GM21367 (cell line): ENCODE results near the gene MYLK4.

Source experiments
- ATAC-seq: cut with Tn5 transposase; IDR thresholded peaks from one replicate; pipeline ENCODE4 v1.9.1; 2021; ENCODE audit not compliant: unreplicated experiment

MYLK4 gene

DNA sequence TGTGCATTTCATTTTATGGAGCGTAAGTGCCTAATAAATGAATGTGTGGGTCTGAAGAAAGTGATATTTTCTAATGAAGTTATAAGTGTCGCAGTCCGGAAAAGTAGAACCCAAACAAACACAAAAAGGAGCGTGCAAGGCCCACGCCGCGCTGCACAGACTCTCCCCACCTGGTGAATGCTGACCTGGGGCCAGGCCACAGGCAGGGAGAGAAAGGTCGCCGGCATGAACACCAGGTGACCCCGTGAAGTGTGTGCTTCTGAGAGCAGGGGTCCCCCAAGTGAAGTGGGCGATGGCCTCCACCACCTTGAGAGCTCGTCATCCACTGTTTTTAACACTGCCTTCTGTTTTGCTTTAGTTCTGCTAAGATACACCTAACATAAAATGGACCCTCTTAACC is 114.8 kb downstream of the MYLK4 start:
- no peak for ATAC-seq

GRCh38 chr6:2634139-2634964 is 116.4 kb downstream of the MYLK4 start:
- peak; percentile 90 for ATAC-seq

DNA sequence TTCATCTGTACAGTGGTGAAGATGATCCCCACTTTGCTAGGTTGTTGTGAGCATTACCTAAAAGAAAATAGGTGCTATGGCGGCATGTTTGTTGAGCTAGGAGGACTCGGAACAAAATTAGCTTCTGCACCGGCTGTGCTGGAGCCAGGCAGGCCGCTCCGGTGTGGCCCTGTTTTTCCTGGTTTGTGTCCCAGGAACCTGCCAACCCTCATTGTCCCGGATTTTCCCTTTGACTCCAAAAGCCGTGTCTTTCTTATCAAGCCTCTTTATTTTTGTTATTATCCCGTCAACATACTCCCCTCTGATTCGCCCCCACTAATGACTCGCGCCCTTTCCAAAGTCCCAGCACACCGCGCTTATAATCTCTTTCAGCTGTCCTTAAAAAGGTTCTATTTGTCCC is 117.0 kb downstream of the MYLK4 start:
- ATAC-seq = no peak

GRCh38 chr6:2632976-2633584 is 117.6 kb downstream of the MYLK4 start:
- no peak for ATAC-seq

DNA sequence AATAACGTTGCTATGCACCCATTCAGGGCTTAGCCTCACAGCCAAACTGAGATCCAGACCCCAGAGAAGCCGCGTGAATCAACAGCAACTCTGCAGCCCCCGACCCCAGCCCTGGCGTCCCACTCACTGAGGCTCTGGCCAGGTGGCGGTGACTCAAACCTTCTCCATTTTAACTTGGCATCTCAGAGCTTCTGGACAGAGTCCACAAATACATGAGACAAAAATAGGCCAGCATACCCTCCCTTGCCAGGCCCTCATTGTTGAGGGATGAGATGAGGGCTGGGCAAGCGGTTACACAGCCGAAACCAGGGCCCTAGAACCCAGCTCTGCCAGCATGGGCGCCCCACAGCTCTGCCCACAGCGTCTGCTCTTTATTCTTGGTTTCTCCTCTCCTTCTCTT is 118.4 kb downstream of the MYLK4 start:
- no peak for ATAC-seq

GRCh38 chr6:2630891-2631571 is 119.7 kb downstream of the MYLK4 start:
- ATAC-seq = no peak

DNA sequence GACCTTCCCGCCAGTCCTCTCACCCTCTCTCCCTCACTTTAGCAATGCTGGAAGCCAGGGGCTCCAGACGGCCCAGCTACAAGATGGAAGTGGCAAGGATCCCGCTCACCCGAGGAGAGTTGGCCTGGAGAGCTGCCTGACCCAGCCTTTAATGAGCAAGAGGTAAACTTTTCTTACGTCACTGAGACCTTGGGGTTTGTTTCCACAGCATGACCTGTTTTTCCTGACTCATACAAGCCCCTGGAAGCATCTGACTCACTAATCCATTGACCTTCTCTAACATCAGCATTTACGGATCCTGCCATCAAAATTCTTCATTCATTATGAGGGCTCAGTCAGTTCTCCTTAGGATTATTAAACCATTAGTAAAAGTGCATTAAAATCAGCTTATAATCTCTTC is 120.4 kb downstream of the MYLK4 start:
- no peak for ATAC-seq

DNA sequence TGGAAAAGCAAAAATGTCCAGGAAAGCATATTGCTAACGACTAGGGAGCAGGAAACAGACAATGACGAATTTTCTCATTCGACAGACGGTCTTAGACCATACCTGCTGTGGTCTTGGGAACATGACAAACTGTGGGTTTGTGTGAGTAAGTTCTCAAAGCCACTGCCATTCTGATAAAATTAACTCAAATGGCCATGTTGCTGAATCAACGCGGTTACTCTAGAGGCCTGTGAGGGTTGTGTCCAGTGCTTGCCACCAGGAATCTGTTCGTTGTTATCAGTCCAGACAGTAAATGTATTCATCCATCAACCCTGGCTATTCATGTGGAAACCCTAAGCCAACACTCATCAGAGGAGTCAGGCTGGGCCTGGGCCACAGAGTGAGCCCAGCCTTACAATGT is 124.3 kb downstream of the MYLK4 start:
- ATAC-seq = no peak

DNA sequence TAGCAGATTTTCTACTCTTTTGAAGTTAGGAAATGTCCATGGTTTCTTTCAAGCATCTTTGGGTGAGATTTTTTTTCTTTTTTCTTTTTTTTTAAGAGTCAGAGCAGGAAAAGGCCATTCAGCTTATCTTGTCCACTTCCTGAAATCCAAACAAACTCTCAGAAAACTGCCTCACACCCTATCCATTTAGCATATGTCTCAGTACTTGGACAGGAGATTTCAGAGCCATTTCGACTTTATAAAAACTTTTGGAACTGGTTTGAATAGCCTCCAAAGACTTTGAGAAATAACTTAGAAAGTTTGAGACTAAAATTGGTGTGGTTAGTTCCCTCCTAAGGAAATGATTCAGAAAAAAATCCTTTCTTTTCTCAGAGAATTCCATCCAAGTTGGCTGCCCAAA is 125.1 kb downstream of the MYLK4 start:
- no peak for ATAC-seq

DNA sequence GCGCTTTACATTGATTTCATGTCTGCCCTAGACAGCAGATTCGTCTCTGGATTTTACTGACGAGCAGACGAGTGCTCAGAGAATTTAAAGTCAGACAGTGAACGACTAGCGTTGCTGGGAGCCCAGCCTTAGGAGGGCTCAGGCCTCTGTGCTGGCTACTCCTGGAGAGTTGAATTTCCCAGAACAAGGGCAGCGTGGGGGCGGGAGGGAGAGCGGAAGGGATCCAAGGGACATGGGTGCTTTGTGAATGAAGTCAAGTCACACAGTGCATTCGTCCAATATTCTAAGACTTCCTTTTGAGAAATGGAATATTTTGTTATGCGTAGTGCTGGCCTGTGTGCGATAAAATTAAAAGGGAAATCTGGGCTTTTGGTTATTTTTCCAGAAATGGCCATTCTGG is 126.5 kb downstream of the MYLK4 start:
- ATAC-seq = no peak

- no peak for ATAC-seq
Measured at GRCh38 chr6:2623295-2623694, 127.4 kb downstream of the MYLK4 start.

GRCh38 chr6:2622671-2623070 is 128.1 kb downstream of the MYLK4 start:
- ATAC-seq = no peak

GRCh38 chr6:2619651-2620050 is 131.1 kb downstream of the MYLK4 start:
- ATAC-seq = no peak

DNA sequence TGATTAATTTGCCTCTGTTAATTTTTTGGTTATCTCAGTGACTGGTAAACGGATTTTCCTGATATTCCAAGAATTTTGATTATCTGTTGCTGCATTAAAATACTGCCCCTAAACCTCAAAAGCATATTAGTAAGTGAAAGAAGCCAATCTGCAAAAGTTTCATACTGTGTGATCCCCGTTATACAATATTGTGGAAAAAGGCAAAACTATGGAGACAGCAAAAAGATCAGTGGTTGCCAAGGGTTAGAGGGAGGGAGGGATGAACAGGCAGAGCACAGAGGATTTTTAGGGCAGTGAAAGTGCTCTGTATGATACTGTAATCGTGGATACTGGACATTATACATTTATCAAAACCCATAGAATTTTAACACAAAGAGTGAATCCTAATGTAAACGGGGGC is 133.0 kb downstream of the MYLK4 start:
- no peak for ATAC-seq

DNA sequence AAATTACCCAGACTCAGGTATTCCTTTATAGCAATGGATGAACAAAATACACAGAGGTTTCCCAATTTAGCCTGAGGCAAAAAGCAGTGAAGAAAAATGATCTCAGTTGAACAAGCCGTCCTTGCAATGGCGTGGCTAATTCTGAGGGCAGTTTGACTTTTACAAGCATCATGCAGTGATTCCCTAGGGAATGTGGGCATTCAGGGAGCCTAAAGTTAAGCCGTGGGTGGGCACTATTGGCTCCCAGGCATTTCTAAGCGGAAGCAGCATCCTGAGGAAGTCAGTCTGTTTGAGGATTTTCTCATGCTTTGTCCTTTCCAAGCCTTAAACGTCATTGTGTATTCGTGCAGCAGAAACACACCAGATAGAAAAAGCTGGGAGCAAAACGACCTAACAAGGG is 133.9 kb downstream of the MYLK4 start:
- ATAC-seq = no peak

GRCh38 chr6:2615251-2615650 is 135.5 kb downstream of the MYLK4 start:
- ATAC-seq = no peak

GRCh38 chr6:2614846-2615245 is 135.9 kb downstream of the MYLK4 start:
- no peak for ATAC-seq

GRCh38 chr6:2614155-2614554 is 136.6 kb downstream of the MYLK4 start:
- ATAC-seq = no peak
